Gastrocnemius medialis (tissue), 4 donors: Measurements from ENCODE around the gene CDH18.

ENCODE experiments used
- CTCF ChIP-seq, 5 experiments: fragments of 450-650 bp in 3 of 5; fragments of 200-600 bp in 2 of 5; sonication (generic) in 2 of 5; IDR thresholded peaks in 4 of 5; conservative IDR thresholded peaks in 1 of 5; 1 replicate in 4 of 5; 2 replicates in 1 of 5; pipeline ENCODE4 v1.5.1; 2016 to 2019; ENCODE audit warnings: antibody characterized with exemption in 5 of 5, mild to moderate bottlenecking in 3 of 5, moderate library complexity in 3 of 5
- POLR2A ChIP-seq, 2 donors: fragments of 450-650 bp; IDR thresholded peaks; one replicate each; pipeline ENCODE4 v1.6.1; 2017; ENCODE audit warnings: antibody characterized with exemption in 2 of 2, mild to moderate bottlenecking in 2 of 2, moderate library complexity in 2 of 2

DNA sequence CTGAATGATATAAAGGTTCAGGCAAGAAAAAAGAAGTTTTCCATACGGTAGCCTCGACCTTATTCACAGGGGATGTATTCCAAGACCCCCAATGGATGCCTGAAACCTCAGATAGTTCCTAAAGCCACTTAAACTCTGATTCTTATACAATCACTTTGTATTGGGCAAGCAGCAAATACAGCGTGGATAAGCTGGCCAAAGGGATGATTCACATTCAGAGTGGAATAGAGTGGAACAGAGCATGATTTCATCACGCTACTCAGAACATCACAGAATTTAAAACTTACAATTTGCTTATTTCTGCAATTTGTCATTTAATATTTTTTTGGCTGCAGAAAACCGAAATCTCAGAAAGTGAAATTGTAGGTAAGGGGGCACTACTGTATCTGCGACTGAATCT is 40.5 kb upstream of the CDH18 start:
- TF ChIP-seq CTCF (IDR thresholded peaks at IDR 0.05 in 4 of 5, conservative IDR thresholded peaks at IDR 0.05 in 1 of 5) (no peak), POLR2A (IDR thresholded peaks at IDR 0.05) (no peak)
